Caco-2 (cell line): ENCODE measurements around the gene GMIP. TPM values are rescaled to one million over a fixed set of nuclear protein-coding genes. Genes with fewer than 3 reads are reported as not detected.

Experiments used
- BruUV-seq: library from RNA; stranded (reverse); fragments of 400-500 nt; replicated peaks from 2 replicates; lab custom pipeline; 2021; lab: Mats Ljungman, UMichigan
- CTCF ChIA-PET: fragments of 300-600 bp; sonication (Branson Sonifier 250); formaldehyde crosslinking; loops from one replicate; lab custom pipeline; 2022; ENCODE audit warnings: antibody characterized with exemption; lab: Charles Lee
- POLR2A ChIA-PET: fragments of 300-600 bp; sonication (Branson Sonifier 250); formaldehyde crosslinking; loops from one replicate; lab custom pipeline; 2022; ENCODE audit warnings: antibody characterized with exemption; lab: Charles Lee
- DNase-seq, 2 experiments: peaks; one replicate each; pipeline versions ENCODE4 v3.0.0 to v3.0.0-alpha.2; 2020 to 2022
- H3K27me3 ChIP-seq: replicated peaks from 2 replicates; pipeline ENCODE4 v1.6.0; 2011; ENCODE audit warnings: low read length; ENCODE audit not compliant: control insufficient read depth, insufficient read depth
- H3K36me3 ChIP-seq: 2 replicates; pipeline ENCODE4 v1.5.1; 2011; ENCODE audit warnings: low read length; ENCODE audit not compliant: control insufficient read depth, insufficient read depth
- H3K4me1 ChIP-seq: fragments of 250-450 bp; sonication (Bioruptor Pico); 2 replicates; pipeline ENCODE4 v1.5.1; 2020; ENCODE audit warnings: mild to moderate bottlenecking
- H3K4me3 ChIP-seq: 2 replicates; pipeline ENCODE4 v1.5.1; 2011; ENCODE audit warnings: low read depth, mild to moderate bottlenecking, control low read depth, low read length
- H3K9me3 ChIP-seq: fragments of 250-450 bp; sonication (Bioruptor Pico); 2 replicates; pipeline ENCODE4 v1.5.1; 2020; ENCODE audit warnings: mild to moderate bottlenecking, moderate library complexity
- H3K27ac Mint-ChIP-seq: one replicate; pipeline ENCODE4 v1.8.0; 2022; ENCODE audit warnings: mixed read lengths; ENCODE audit not compliant: unreplicated experiment
- H3K27me3 Mint-ChIP-seq: one replicate; pipeline ENCODE4 v1.8.0; 2022; ENCODE audit warnings: mixed read lengths; ENCODE audit not compliant: insufficient read depth, unreplicated experiment
- H3K36me3 Mint-ChIP-seq: one replicate; pipeline ENCODE4 v1.8.0; 2022; ENCODE audit warnings: mild to moderate bottlenecking, mixed read lengths; ENCODE audit not compliant: insufficient read depth, unreplicated experiment
- H3K4me1 Mint-ChIP-seq: one replicate; pipeline ENCODE4 v1.8.0; 2022; ENCODE audit warnings: low read depth, mixed read lengths; ENCODE audit not compliant: unreplicated experiment
- H3K4me3 Mint-ChIP-seq: one replicate; pipeline ENCODE4 v1.8.0; 2022; ENCODE audit warnings: mild to moderate bottlenecking, moderate library complexity, mixed read lengths; ENCODE audit not compliant: unreplicated experiment
- H3K9me3 Mint-ChIP-seq: one replicate; pipeline ENCODE4 v1.8.0; 2022; ENCODE audit warnings: mixed read lengths; ENCODE audit not compliant: unreplicated experiment
- intact Hi-C: fragments of 100-400 bp; cut with micrococcal nuclease; formaldehyde crosslinking; loops from one replicate; pipeline ENCODE4 v1.10.0; 2022; ENCODE audit not compliant: unreplicated experiment
- total RNA-seq: library from RNA; stranded (reverse); gene quantifications from 2 replicates; pipeline ENCODE4 v1.2.3, GENCODE V29; 2022
- TF ChIP-seq, protein P1 (sequence below), 2 experiments: fragments of 200-600 bp in 1 of 2; IDR thresholded peaks; 1 replicate in 1 of 2; 2 replicates in 1 of 2; pipeline versions ENCODE4 v1.5.1 to v1.8.0; 2011 to 2022; ENCODE audit warnings: antibody characterized with exemption in 1 of 2, control low read depth in 1 of 2, inconsistent platforms in 1 of 2, low read depth in 1 of 2, low read length in 1 of 2, mild to moderate bottlenecking in 1 of 2, moderate library complexity in 1 of 2; ENCODE audit not compliant: insufficient read depth in 1 of 2, severe bottlenecking in 1 of 2, unreplicated experiment in 1 of 2

GMIP gene
- total RNA-seq, 1 experiment from 2014 or later: 8.6 TPM

DNA sequence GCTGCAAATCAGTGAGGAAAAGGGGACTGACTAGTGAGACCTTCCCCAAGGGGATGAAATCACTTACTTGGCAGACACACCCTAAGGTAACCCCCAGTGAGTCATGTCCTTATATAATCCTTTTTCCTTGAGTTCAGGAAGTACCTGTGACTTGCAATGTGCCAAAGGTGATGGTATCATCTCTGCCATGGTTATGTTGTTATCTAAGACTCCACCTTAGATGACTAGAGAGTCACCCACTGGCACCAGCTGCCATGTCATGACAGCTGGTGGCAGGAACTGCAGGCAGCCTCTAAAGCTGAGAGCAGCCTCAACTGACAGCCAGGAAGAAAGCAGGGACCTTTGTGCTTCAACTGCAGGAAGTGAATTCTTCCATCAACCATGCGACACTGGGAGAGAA is 37.4 kb downstream of the GMIP start:
- no peaks in the 10 kb centered on the region for H3K36me3 ChIP-seq
- no peaks in the 10 kb centered on the region for H3K27me3 Mint-ChIP-seq
- H3K36me3 Mint-ChIP-seq: no peaks in the 10 kb centered on the region
- DNase-seq: no peak
- TF ChIP-seq, protein P1, sequence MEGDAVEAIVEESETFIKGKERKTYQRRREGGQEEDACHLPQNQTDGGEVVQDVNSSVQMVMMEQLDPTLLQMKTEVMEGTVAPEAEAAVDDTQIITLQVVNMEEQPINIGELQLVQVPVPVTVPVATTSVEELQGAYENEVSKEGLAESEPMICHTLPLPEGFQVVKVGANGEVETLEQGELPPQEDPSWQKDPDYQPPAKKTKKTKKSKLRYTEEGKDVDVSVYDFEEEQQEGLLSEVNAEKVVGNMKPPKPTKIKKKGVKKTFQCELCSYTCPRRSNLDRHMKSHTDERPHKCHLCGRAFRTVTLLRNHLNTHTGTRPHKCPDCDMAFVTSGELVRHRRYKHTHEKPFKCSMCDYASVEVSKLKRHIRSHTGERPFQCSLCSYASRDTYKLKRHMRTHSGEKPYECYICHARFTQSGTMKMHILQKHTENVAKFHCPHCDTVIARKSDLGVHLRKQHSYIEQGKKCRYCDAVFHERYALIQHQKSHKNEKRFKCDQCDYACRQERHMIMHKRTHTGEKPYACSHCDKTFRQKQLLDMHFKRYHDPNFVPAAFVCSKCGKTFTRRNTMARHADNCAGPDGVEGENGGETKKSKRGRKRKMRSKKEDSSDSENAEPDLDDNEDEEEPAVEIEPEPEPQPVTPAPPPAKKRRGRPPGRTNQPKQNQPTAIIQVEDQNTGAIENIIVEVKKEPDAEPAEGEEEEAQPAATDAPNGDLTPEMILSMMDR (IDR thresholded peaks at IDR 0.05; ENCODE audit: insufficient read depth in 1 of 2, low read depth in 1 of 2, low read length in 1 of 2, severe bottlenecking in 1 of 2, unreplicated experiment in 1 of 2): no peak
- ChIA-PET CTCF (interaction anchor here (0.8 kb wide), 1 partner anchor 52 kb away, joined by 3 read pairs; no protein-coding TSS in a partner anchor), POLR2A (no interaction called here)
- H3K27me3 ChIP-seq: no peaks in the 10 kb centered on the region
- peaks cover 4% of the 10 kb centered on the region; the same call in 1 of the 2 replicates for H3K4me1 ChIP-seq
- H3K9me3 Mint-ChIP-seq: no peaks in the 10 kb centered on the region
- no peak overlapping the region for H3K4me3 ChIP-seq
- H3K4me3 Mint-ChIP-seq: no peak overlapping the region
- peaks cover 7% of the 10 kb centered on the region for H3K4me1 Mint-ChIP-seq
- intact Hi-C loops: no loop called here
- no peaks in the 10 kb centered on the region for H3K9me3 ChIP-seq
- BruUV-seq: no TSS peak
- peak overlapping the region; percentile 48 for H3K27ac Mint-ChIP-seq

DNA sequence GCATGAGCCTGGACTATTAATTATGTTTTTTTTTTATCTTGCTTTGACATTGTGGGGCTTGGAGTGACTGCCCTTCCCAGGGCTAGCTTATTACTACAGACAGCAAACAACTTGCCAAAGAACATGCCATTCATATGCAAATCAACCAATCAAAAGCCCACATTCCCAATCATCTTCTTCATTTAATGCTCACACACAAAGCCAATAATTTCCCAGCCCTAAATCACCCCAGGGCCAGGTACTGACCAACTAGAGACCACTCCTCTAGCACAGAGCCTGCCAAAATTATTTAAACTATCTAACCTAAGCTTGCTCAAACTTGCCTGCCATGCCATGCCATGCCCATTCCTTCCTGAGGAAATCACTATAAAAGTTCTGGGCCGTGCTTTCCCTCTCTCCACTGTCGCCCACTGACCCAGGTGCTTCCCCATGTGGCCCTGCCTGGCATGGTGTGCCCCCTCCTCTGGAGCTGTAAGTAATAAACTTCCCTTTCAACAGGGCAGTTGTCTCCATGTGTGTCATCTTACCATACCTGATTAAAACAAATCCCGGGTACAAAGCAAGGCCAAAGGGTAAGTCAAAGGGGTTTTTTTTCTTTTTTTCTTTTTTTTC is 40.6 kb downstream of the GMIP start:
- ChIA-PET POLR2A (no interaction called here), CTCF (interaction anchor here (1.1 kb wide), 1 partner anchor 11 kb away, joined by 4 read pairs; no protein-coding TSS in a partner anchor)
- H3K27me3 ChIP-seq: no peaks in the 10 kb centered on the region
- no peaks in the 10 kb centered on the region for H3K27me3 Mint-ChIP-seq
- H3K36me3 Mint-ChIP-seq: no peaks in the 10 kb centered on the region
- no peak overlapping the region for H3K27ac Mint-ChIP-seq
- TF ChIP-seq, protein P1 (IDR thresholded peaks at IDR 0.05; ENCODE audit: insufficient read depth in 1 of 2, low read depth in 1 of 2, low read length in 1 of 2, severe bottlenecking in 1 of 2, unreplicated experiment in 1 of 2): no peak
- intact Hi-C loops: no loop called here
- no peaks in the 10 kb centered on the region for H3K9me3 Mint-ChIP-seq
- no TSS peak for BruUV-seq
- H3K4me1 Mint-ChIP-seq: peaks cover 7% of the 10 kb centered on the region
- H3K36me3 ChIP-seq: no peaks in the 10 kb centered on the region
- no peak overlapping the region for H3K4me3 ChIP-seq
- peaks cover 4% of the 10 kb centered on the region; the same call in 1 of the 2 replicates for H3K4me1 ChIP-seq
- no peaks in the 10 kb centered on the region for H3K9me3 ChIP-seq
- no peak overlapping the region for H3K4me3 Mint-ChIP-seq
- no peak for DNase-seq

DNA sequence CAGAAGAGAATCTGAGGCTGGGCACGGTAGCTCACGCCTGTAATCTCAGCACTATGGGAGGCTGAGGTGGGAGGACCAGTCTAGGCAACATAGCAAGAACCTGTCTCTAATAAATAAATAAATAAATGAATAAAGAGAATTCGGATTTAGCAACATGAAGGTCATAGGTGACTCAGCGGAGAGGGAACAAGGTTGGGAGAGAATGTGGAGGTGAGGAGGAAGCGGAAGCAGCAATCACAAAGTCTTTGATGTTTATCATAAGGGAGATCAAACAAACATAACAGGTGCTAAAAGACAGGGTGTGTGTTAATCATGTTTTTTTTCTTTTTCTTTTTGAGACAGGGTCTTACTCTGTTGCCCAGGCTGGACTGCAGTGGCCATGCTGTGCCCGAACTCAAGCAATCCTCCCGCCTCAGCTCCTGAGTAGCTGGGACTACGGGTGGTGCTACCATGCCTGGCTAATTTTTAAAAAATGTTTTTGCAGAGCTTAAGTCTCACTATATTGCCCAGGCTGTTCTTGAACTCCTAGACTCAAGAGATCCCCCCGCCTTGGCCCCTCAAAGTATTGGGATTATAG is 41.2 kb downstream of the GMIP start:
- Mint-ChIP-seq H3K27ac (no peak overlapping the region), H3K4me3 (no peak overlapping the region), H3K9me3 (no peaks in the 10 kb centered on the region), H3K4me1 (peaks cover 7% of the 10 kb centered on the region), H3K36me3 (no peaks in the 10 kb centered on the region), H3K27me3 (no peaks in the 10 kb centered on the region)
- no TSS peak for BruUV-seq
- Histone ChIP-seq H3K4me1 (peaks cover 4% of the 10 kb centered on the region; the same call in 1 of the 2 replicates), H3K27me3 (no peaks in the 10 kb centered on the region), H3K36me3 (no peaks in the 10 kb centered on the region), H3K9me3 (no peaks in the 10 kb centered on the region), H3K4me3 (no peak overlapping the region)
- intact Hi-C loops: no loop called here
- POLR2A ChIA-PET: no interaction called here
- TF ChIP-seq, protein P1 (IDR thresholded peaks at IDR 0.05; ENCODE audit: insufficient read depth in 1 of 2, low read depth in 1 of 2, low read length in 1 of 2, severe bottlenecking in 1 of 2, unreplicated experiment in 1 of 2): no peak
- CTCF ChIA-PET: interaction anchor here (1.1 kb wide), 1 partner anchor 11 kb away, joined by 4 read pairs; no protein-coding TSS in a partner anchor
- no peak for DNase-seq
